BLaER1 (cell line): ENCODE measurements around the gene DLG2.

Source experiments
- H3K27ac ChIP-seq: shearing (Covaris generic); formaldehyde crosslinking; 2 replicates; pipeline ENCODE4 v1.8.1; 2022
- H3K27me3 ChIP-seq: shearing (Covaris generic); formaldehyde crosslinking; 2 replicates; pipeline ENCODE4 v1.8.1; 2022
- H3K36me3 ChIP-seq: shearing (Covaris generic); formaldehyde crosslinking; 2 replicates; pipeline ENCODE4 v1.8.1; 2022
- H3K4me1 ChIP-seq: shearing (Covaris generic); formaldehyde crosslinking; 2 replicates; pipeline ENCODE4 v1.8.1; 2022
- H3K4me2 ChIP-seq: shearing (Covaris generic); formaldehyde crosslinking; 2 replicates; pipeline ENCODE4 v1.8.1; 2022
- H3K4me3 ChIP-seq: shearing (Covaris generic); formaldehyde crosslinking; 2 replicates; pipeline ENCODE4 v1.8.1; 2022
- H3K9ac ChIP-seq: shearing (Covaris generic); formaldehyde crosslinking; 2 replicates; pipeline ENCODE4 v1.8.1; 2022
- H3K9me3 ChIP-seq: shearing (Covaris generic); formaldehyde crosslinking; 2 replicates; pipeline ENCODE4 v1.8.1; 2022
- H4K20me1 ChIP-seq: shearing (Covaris generic); formaldehyde crosslinking; 2 replicates; pipeline ENCODE4 v1.8.1; 2022
- Cebpa-rat ChIP-seq: shearing (Covaris generic); IDR thresholded peaks from 2 replicates; pipeline ENCODE4 v1.8.1; 2022

The DLG2 gene

DNA sequence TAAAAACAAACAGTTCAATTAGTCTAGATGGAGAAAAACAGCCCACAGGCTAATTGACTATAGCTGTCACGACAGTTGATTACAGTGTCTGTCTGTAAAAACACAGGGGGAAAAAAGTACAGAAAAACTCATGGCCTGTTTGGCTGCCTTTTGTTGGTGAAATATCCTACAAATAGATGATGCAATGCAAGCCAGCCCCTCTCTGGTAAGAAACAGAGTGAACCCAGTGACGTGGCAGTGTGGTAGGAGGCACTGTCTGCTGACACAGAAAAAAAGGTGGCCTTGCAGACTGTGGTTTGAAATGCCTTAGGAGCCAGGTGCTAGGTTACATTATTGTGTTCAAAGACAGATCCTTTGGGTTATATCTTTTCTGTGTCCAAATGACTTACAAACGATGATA lies 1909.6 kb downstream of the DLG2 start:
- Histone ChIP-seq H4K20me1 (no peaks in the 10 kb centered on the region), H3K9me3 (no peaks in the 10 kb centered on the region), H3K27ac (no peak overlapping the region), H3K36me3 (no peaks in the 10 kb centered on the region), H3K9ac (no peak overlapping the region), H3K4me1 (no peaks in the 10 kb centered on the region), H3K27me3 (no peaks in the 10 kb centered on the region), H3K4me2 (no peak overlapping the region), H3K4me3 (no peak overlapping the region)
- TF ChIP-seq Cebpa-rat = no peak

DNA sequence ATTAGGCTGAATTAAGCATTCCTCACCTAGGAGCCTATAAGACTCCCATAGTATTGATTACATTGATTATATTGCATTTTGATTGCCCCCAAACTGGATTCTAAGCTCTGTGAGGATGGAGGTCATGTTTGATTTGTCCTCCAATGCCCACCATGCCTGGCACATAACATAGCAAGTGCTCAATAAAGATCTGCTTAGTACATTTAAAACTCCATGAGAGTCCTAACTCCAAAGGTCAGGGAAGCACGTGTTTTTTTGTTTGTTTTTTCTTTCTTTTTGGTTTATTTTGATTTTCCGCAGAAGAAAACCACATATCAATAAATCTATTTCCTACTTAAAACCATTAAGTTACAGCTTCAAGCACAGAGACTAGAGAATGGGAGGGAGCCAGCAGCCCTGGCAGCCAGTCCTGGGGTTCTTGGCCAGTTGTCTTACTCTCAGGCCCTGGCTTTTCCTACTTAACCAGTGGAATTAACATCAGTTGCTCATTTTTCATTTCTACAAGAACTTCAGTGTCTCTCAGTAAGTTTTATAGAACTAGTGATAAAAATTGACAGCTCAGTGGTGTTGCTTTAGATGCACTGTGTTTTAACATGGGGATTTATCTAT lies 1911.1 kb downstream of the DLG2 start:
- Histone ChIP-seq H3K27me3 (no peaks in the 10 kb centered on the region), H3K4me3 (no peak overlapping the region), H3K27ac (no peak overlapping the region), H3K4me1 (no peaks in the 10 kb centered on the region), H3K36me3 (no peaks in the 10 kb centered on the region), H3K9me3 (no peaks in the 10 kb centered on the region), H4K20me1 (no peaks in the 10 kb centered on the region), H3K4me2 (no peak overlapping the region), H3K9ac (no peak overlapping the region)
- TF ChIP-seq Cebpa-rat = no peak

DNA sequence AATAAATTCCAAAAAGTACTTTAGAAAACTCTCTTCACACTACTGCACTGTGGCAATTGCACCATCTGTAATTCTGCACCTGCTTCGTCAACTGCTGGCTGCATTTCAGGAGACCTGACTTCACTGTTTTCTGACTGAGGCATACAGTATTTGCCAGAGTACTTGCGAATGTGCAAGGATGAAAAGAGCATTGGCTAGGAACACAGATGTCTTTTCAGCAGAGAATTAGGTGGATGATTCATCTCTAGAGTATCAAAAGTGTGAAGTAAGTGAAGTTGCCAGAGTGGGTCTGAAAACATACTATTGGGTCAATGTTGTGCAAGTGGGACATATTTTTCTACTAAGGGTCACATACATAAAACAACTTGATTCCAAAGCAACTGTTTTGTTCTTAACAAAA lies 1913.4 kb downstream of the DLG2 start:
- Histone ChIP-seq H3K4me3 (no peak overlapping the region), H3K4me2 (no peak overlapping the region), H3K36me3 (no peaks in the 10 kb centered on the region), H4K20me1 (no peaks in the 10 kb centered on the region), H3K27ac (no peak overlapping the region), H3K9ac (no peak overlapping the region), H3K9me3 (no peaks in the 10 kb centered on the region), H3K4me1 (no peaks in the 10 kb centered on the region), H3K27me3 (no peaks in the 10 kb centered on the region)
- no peak for TF ChIP-seq Cebpa-rat

DNA sequence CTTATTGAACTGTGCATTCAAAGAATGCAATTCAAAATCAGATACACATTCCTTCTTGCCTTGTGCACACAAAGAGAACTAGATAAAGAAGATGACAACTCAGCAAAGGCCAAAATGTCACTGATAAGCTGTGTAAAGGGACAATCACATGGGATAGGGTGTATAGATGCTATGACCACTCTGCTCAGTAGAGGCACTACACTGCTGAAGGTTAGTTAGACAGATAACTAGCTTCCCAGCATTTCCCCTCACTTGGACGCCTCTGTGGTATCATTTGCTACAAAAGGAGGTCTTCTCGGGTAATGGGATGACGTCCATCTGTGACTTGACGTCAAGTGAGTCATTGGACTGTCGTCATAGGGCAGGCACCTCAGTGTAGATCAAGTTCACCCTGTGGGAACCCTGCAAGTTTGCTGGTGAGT lies 1916.0 kb downstream of the DLG2 start:
- no peak overlapping the region for H3K9ac ChIP-seq
- H3K4me1 ChIP-seq = no peaks in the 10 kb centered on the region
- H4K20me1 ChIP-seq = no peaks in the 10 kb centered on the region
- H3K27me3 ChIP-seq = no peaks in the 10 kb centered on the region
- H3K36me3 ChIP-seq = no peaks in the 10 kb centered on the region
- TF ChIP-seq Cebpa-rat = no peak
- H3K4me3 ChIP-seq = no peak overlapping the region
- no peaks in the 10 kb centered on the region for H3K9me3 ChIP-seq
- H3K27ac ChIP-seq = no peak overlapping the region
- no peak overlapping the region for H3K4me2 ChIP-seq

DNA sequence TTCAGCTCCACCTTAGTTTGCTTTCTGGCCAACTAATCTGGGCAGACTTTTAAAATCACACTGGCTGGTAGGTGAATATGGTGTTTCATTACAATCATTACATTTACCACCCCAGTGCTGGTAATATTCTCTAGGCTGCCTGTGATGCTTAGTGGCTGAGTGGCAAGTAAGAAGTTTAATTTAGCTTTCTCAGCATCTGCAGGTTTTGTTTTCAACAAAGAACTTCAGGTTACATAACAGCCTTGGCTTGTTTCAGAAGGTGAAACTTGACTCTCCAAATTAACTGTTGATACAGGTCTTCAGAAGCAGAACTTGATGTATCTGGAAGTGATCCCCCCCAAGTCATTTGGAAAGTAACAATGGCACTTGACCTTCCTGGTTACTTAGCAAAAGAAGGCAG lies 1917.7 kb downstream of the DLG2 start:
- H3K4me2 ChIP-seq = no peak overlapping the region
- H3K4me1 ChIP-seq = no peaks in the 10 kb centered on the region
- no peak overlapping the region for H3K4me3 ChIP-seq
- H3K9ac ChIP-seq = no peak overlapping the region
- H3K36me3 ChIP-seq = no peaks in the 10 kb centered on the region
- no peak overlapping the region for H3K27ac ChIP-seq
- no peaks in the 10 kb centered on the region for H3K9me3 ChIP-seq
- H3K27me3 ChIP-seq = no peaks in the 10 kb centered on the region
- no peaks in the 10 kb centered on the region for H4K20me1 ChIP-seq
- TF ChIP-seq Cebpa-rat = no peak

DNA sequence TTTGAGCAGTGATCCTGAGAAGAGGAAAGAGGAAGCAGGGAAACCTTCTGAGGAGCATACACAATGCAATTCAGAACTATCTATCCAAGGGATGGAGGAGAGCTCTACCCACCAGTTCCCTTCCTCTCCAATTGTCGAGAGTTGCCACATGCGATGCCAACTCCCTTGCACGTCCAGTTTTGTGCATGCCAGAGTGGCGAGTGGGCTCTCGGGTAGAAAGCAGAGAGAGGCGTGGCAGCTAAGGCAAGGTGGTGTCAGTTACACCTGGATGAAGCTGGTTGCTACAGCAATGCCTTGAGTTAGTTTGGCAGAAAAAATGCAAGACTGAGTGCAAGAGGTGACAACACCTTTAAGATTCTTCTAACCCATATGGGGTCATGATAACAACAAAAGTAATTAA lies 1920.6 kb downstream of the DLG2 start:
- Histone ChIP-seq H3K27ac (no peak overlapping the region), H3K36me3 (no peaks in the 10 kb centered on the region), H3K4me2 (no peak overlapping the region), H3K27me3 (no peaks in the 10 kb centered on the region), H3K9me3 (no peaks in the 10 kb centered on the region), H4K20me1 (no peaks in the 10 kb centered on the region), H3K9ac (no peak overlapping the region), H3K4me3 (no peak overlapping the region), H3K4me1 (no peaks in the 10 kb centered on the region)
- no peak for TF ChIP-seq Cebpa-rat

DNA sequence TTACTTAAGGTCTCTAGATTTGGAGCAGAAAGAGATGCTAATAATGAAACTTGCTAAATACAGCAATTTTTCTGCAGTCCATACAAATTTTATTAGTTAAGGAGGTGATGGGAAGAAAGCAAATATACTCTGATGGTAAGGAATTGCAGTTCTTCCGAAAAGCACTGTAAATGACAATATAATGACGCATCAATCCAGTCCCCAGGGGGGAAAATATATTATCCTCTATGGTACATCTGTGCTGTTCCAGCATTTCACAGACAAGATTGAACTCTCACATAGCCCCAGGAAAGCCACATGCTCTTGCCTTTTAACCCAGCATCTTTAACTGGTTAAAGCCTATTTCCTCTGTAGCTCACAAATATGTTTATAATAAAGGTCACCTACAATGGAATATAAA lies 1924.3 kb downstream of the DLG2 start:
- Histone ChIP-seq H3K9me3 (no peaks in the 10 kb centered on the region), H3K4me1 (no peaks in the 10 kb centered on the region), H3K27ac (no peak overlapping the region), H3K36me3 (no peaks in the 10 kb centered on the region), H4K20me1 (no peaks in the 10 kb centered on the region), H3K4me3 (no peak overlapping the region), H3K27me3 (no peaks in the 10 kb centered on the region), H3K9ac (no peak overlapping the region), H3K4me2 (no peak overlapping the region)
- no peak for TF ChIP-seq Cebpa-rat

DNA sequence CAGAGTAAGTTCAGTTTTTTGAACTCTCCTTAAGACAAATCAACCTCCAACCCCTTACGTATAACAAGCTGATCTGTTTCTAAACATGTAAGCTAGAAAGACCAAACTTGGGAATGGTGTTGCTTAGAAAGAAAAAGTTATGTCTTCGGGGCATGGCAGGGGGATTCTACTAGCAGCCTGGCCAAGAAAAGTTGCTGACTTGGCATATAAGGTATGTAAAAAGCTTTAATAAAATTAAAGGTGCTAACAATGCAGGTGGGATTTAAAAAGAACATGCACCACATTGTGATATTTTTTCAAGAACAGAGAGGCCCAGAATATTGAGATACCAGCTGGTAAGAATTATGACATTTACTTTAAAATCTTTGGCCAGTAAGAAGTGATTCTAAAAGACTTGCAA lies 1929.6 kb downstream of the DLG2 start:
- Histone ChIP-seq H3K9me3 (no peaks in the 10 kb centered on the region), H3K9ac (no peak overlapping the region), H4K20me1 (no peaks in the 10 kb centered on the region), H3K36me3 (no peaks in the 10 kb centered on the region), H3K4me2 (no peak overlapping the region), H3K27me3 (no peaks in the 10 kb centered on the region), H3K4me1 (no peaks in the 10 kb centered on the region), H3K4me3 (no peak overlapping the region), H3K27ac (no peak overlapping the region)
- no peak for TF ChIP-seq Cebpa-rat

DNA sequence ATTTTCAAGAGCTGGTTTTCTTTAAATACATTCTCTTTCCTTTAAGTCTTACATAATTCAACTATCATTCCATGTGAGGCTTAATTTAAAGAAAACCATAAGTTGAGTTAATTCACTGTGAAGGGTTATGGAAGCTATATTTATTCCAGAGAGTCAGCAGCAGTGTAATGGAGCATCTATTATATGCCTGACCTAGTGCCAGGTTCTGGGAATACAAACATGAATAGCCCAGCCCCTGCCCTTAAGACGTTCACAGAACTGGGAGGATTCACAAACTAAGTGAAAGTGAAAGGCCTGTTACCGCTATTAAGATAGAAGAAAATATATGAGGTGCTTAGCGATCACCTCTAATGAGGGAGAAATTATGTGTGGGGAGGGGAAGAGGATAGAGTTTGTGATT lies 1932.1 kb downstream of the DLG2 start:
- Histone ChIP-seq H3K27me3 (no peaks in the 10 kb centered on the region), H4K20me1 (no peaks in the 10 kb centered on the region), H3K27ac (no peak overlapping the region), H3K9ac (no peak overlapping the region), H3K4me2 (no peak overlapping the region), H3K4me1 (no peaks in the 10 kb centered on the region), H3K4me3 (no peak overlapping the region), H3K36me3 (no peaks in the 10 kb centered on the region), H3K9me3 (no peaks in the 10 kb centered on the region)
- TF ChIP-seq Cebpa-rat = no peak

DNA sequence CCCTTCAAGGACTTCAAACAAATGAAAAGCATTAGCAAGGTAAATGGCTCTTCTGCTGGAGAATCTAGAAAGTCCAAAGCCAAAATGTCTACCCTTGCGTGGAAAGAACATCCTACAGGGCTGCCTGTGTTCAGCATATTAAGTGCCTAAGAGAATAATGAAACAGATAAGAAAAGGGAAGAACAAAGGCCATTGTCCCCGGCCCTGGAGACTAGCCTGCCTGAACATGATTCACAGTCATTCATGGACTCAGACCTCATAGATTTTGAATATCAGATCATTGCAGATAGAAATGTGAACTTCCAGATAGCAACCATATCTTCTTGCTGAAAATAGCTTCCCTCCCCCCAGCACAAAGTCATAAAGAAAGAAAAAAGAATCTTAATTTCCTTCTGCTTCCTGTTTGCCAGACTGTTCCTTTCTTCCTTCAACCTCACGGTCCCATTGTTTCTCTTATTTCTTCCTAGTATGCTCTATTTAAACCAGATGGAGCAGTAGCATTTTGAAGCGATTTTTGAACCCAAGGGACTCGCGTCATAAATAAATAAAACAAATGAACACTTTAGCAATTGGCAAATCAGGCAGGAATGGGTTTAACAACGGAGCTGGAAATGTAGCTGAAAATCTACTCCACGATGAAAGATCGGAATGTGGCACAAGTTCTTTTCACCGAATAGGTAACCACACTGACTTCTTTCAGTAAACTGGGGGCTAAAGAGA lies 1932.8 kb downstream of the DLG2 start:
- no peaks in the 10 kb centered on the region for H3K9me3 ChIP-seq
- no peaks in the 10 kb centered on the region for H3K36me3 ChIP-seq
- TF ChIP-seq Cebpa-rat = no peak
- H3K27me3 ChIP-seq = no peaks in the 10 kb centered on the region
- H3K4me3 ChIP-seq = no peak overlapping the region
- no peaks in the 10 kb centered on the region for H3K4me1 ChIP-seq
- no peaks in the 10 kb centered on the region for H4K20me1 ChIP-seq
- H3K9ac ChIP-seq = no peak overlapping the region
- no peak overlapping the region for H3K4me2 ChIP-seq
- H3K27ac ChIP-seq = no peak overlapping the region
